Measurements from ENCODE around the gene TNFRSF19.

Gene TNFRSF19

GRCh38 chr13:23722726-23723453 lies 152.7 kb downstream of the TNFRSF19 start:
- DNase-seq (ENCODE audit: low read depth) = no peak

- DNase-seq (ENCODE audit: low read depth) = peak; percentile 62
Measured at GRCh38 chr13:23723471-23723870, 153.3 kb downstream of the TNFRSF19 start.

- DNase-seq (ENCODE audit: low read depth) = no peak
Measured at GRCh38 chr13:23724196-23724970, 154.2 kb downstream of the TNFRSF19 start.

All from GM04503 (cell line).